GM19099 (cell line): ENCODE results near the gene LAMA2.

Experiments used
- POLR2A ChIP-seq: IDR thresholded peaks from 3 replicates; pipeline ENCODE4 v1.6.1; 2011; ENCODE audit warnings: low read depth; ENCODE audit not compliant: insufficient read length; ENCODE audit errors: extremely low read depth

Gene LAMA2

GRCh38 chr6:128886706-128887105, 3.8 kb downstream of the LAMA2 start:
- TF ChIP-seq POLR2A: no peak

DNA sequence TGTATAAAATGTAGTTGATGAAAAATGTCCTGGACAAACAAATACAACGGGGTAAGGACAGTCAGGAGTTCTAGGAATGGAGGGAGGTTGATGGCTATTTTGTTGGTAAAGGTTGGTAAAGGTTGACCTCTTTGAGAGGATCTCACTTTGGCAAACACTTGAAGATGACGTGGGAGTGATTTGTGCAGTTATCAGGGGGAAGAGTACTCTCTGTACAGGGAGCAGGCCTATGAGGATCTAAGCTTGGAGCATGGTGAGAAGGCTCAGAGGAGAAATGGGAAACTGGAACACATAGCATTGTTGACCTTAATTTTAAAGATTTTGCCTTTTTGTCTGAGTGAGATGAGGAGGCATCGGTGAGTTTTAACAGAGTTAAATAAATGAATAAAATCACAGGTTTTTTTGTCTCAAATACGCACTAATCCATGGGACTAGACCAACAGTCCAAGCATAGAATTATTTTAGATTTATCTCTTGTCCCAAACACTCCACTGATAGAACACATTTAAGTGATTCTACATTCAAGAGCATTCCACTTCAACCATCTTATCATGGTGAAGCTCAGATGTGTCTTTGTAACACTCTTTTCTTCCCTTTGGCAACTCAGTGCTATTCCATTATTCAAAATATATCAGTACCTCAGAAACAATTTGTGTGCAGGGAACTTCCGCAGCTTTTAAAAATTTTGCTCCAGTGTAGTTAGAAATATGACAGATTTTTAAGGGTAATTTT, 5.7 kb downstream of the LAMA2 start:
- TF ChIP-seq POLR2A: no peak

DNA sequence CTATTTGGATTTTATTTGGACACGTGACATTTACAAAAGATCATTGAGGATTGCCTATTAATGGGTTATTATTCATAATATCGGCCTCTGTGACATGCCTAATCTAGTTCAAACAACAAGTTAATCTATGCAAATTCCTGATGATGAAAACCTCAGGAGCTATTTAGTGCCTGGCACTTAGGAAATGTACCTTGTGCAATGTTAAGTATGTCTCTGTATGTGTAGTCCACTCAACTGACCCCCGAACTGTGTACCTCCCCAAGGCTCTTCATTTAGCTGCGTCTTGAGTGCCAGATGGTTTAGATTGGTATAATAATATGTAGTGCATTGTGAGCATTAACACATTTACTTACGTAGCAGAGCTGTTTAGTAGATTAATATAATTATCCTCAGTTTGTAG, 6.9 kb downstream of the LAMA2 start:
- no peak for TF ChIP-seq POLR2A

- no peak for TF ChIP-seq POLR2A
Observed at GRCh38 chr6:128892079-128892478, 9.1 kb downstream of the LAMA2 start.

GRCh38 chr6:128899341-128900050, 16.6 kb downstream of the LAMA2 start:
- TF ChIP-seq POLR2A: no peak

DNA sequence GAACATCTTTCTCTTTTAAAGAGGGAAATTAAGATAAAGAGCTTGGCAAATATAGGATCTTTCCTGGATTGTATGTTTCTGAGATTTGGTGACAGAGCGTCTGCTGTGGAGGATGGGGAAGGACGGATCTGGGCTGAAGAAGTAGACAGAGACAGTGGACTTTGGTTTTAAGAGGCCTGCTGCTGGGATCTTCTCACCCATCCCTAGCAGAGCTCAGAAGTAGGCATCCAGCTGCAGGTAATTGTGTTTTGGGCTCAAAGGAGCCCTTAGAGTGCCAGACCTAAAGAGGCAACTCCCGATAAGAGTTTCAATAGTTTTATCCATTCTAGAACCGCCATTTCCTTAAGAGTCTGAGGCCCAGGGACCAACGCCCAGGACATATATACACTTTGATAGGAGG, 20.8 kb downstream of the LAMA2 start:
- no peak for TF ChIP-seq POLR2A

DNA sequence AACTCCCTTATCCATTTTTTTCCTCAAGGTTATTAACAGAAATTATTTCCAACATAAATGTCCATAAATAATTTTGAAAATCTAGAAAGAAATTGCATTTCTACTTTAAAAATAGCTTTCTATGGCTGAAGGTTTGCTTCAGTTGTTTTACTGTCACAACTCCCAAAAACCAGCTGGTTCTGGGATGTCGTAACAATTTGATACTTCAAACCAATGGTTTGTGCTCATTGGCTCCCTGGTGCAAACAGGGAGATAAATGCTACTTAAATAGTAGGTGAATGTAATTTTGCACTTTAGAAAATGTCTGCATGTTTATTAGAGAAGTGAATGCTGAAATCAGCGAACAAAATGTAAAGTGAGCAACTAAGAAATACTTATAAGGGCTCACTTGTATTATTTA, 31.1 kb downstream of the LAMA2 start:
- TF ChIP-seq POLR2A: no peak

DNA sequence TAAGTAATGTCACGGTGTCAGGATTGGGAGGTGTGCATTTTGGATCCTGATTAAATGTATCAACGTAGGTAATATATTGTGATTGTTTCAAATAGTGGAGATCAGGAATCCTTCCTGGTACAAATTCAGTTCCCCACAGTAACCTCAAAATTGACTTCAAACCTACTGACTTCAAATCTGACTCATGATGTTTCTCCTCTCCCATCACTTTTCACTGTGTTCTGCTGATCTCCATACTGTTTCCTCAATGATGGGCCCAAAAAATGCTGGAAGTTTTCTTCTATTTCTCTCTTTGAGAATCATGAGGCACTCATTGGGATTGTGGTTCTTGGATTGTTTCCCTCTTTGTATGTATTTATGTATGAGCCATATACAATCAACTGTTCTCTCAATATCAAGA, 35.9 kb downstream of the LAMA2 start:
- no peak for TF ChIP-seq POLR2A

- no peak for TF ChIP-seq POLR2A
Observed at GRCh38 chr6:128919412-128920180, 36.7 kb downstream of the LAMA2 start.

- TF ChIP-seq POLR2A: no peak
Observed at GRCh38 chr6:128925765-128926164, 42.8 kb downstream of the LAMA2 start.

DNA sequence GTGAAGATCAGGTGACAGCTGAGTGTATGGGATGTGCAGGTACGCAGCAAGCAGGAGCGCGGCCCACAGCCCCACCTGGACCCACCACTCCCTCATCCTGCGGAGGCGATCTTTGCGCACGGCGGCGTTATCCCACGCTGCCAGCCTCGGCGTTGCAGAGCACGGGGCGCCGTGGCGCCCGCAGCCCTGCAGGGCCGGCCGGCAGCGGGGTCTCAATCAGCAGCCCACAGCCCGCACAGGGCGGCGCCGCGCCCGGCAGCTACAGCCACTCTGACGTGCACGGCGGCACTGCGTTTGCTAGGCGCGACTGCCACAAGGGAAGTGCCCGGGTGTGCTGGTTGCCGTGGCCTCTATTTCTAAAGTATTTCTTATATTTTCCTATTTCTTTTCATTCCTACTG, 46.9 kb downstream of the LAMA2 start:
- TF ChIP-seq POLR2A: no peak

GRCh38 chr6:128930321-128930720, 47.4 kb downstream of the LAMA2 start:
- no peak for TF ChIP-seq POLR2A

GRCh38 chr6:128932061-128932460, 49.1 kb downstream of the LAMA2 start:
- TF ChIP-seq POLR2A: no peak

- TF ChIP-seq POLR2A: no peak
Observed at GRCh38 chr6:128950864-128951263, 67.9 kb downstream of the LAMA2 start.

GRCh38 chr6:128952902-128953301, 70.0 kb downstream of the LAMA2 start:
- no peak for TF ChIP-seq POLR2A
